HepG2 (cell line): ENCODE data around the gene SH3PXD2A. TPM values are rescaled to one million over a fixed set of nuclear protein-coding genes. Genes with fewer than 3 reads are reported as not detected.

Experiments used
- AGO2 ChIP-seq: fragments of 200-400 bp; formaldehyde crosslinking; optimal IDR thresholded peaks from 2 replicates; pipeline ENCODE3; 2017; ENCODE audit warnings: mild to moderate bottlenecking, low read depth, low read length, moderate library complexity
- CAMTA2 ChIP-seq: sonication (generic); formaldehyde crosslinking; IDR thresholded peaks from 2 replicates; pipeline ENCODE4 v1.4.0; 2020; ENCODE audit warnings: mild to moderate bottlenecking, missing genetic modification reagents, borderline replicate concordance
- KDM2A ChIP-seq: sonication (generic); formaldehyde crosslinking; IDR thresholded peaks from 2 replicates; pipeline ENCODE4 v1.4.0; 2020; ENCODE audit warnings: low read depth, missing genetic modification reagents, borderline replicate concordance
- NCOR1 ChIP-seq: fragments of 200-600 bp; sonication (generic); IDR thresholded peaks from 2 replicates; pipeline ENCODE4 v1.7.0; 2017; ENCODE audit warnings: antibody characterized with exemption, low read length, borderline replicate concordance
- NRL ChIP-seq: sonication (generic); formaldehyde crosslinking; IDR thresholded peaks from 2 replicates; pipeline ENCODE4 v1.5.0; 2020; ENCODE audit warnings: missing genetic modification reagents, mild to moderate bottlenecking, moderate library complexity, borderline replicate concordance
- PCBP2 ChIP-seq: fragments of 200-400 bp; formaldehyde crosslinking; optimal IDR thresholded peaks from 2 replicates; pipeline ENCODE3; 2018; ENCODE audit warnings: low read length, low read depth; ENCODE audit not compliant: poor library complexity, severe bottlenecking
- PHF21A ChIP-seq: sonication (generic); formaldehyde crosslinking; IDR thresholded peaks from 2 replicates; pipeline ENCODE4 v1.5.0; 2020; ENCODE audit warnings: mild to moderate bottlenecking, missing genetic modification reagents
- PITX1 ChIP-seq: sonication (generic); formaldehyde crosslinking; IDR thresholded peaks from 2 replicates; pipeline ENCODE4 v1.5.1; 2020; ENCODE audit warnings: mild to moderate bottlenecking, missing genetic modification reagents
- POLR2G ChIP-seq: fragments of 200-400 bp; formaldehyde crosslinking; IDR thresholded peaks from 2 replicates; pipeline ENCODE4 v1.6.1; 2018; ENCODE audit warnings: mild to moderate bottlenecking, low read depth, low read length, moderate library complexity
- RXRB ChIP-seq: IDR thresholded peaks from 2 replicates; pipeline ENCODE4 v1.6.1; 2016; ENCODE audit warnings: borderline replicate concordance, missing genetic modification reagents, missing compliant biosample characterization
- SAFB2 ChIP-seq: sonication (generic); formaldehyde crosslinking; IDR thresholded peaks from 2 replicates; pipeline ENCODE4 v1.5.1; 2020; ENCODE audit warnings: missing genetic modification reagents, low read depth, mild to moderate bottlenecking, borderline replicate concordance
- TARDBP ChIP-seq: sonication (generic); formaldehyde crosslinking; IDR thresholded peaks from 2 replicates; pipeline ENCODE4 v1.8.0; 2022; ENCODE audit warnings: mild to moderate bottlenecking, missing genetic modification reagents
- TBX3 ChIP-seq: fragments of 450-650 bp; IDR thresholded peaks from 2 replicates; pipeline ENCODE4 v1.6.1; 2017; ENCODE audit warnings: antibody characterized with exemption, mild to moderate bottlenecking, inconsistent platforms, borderline replicate concordance
- XRCC5 ChIP-seq: fragments of 200-400 bp; formaldehyde crosslinking; optimal IDR thresholded peaks from 2 replicates; pipeline ENCODE3; 2017; ENCODE audit warnings: mild to moderate bottlenecking, low read length
- ZNF17 ChIP-seq: sonication (generic); formaldehyde crosslinking; IDR thresholded peaks from 2 replicates; pipeline ENCODE4 v1.5.0; 2020; ENCODE audit warnings: mild to moderate bottlenecking, missing genetic modification reagents
- ZNF543 ChIP-seq: sonication (generic); formaldehyde crosslinking; IDR thresholded peaks from 2 replicates; pipeline ENCODE4 v1.4.0; 2020; ENCODE audit warnings: mild to moderate bottlenecking, missing genetic modification reagents
- polyA plus RNA-seq, 8 experiments: library from polyadenylated mRNA; depleted of rRNA in 3 of 8; stranded (reverse) in 7 of 8; unstranded in 1 of 8; fragments of >200 nt; fragmentation: Illumina TruSeq in 4 of 8; extraction: Trizol in 4 of 8; gene quantifications; 2 replicates each; pipeline versions ENCODE4 v1.2.1 to v1.2.3, GENCODE V29; 2011 to 2016; ENCODE audit warnings: low read depth in 4 of 8, missing spikeins in 1 of 8, mixed read lengths in 1 of 8; ENCODE audit not compliant: insufficient read depth in 1 of 8
- total RNA-seq, 5 experiments: library from RNA; depleted of rRNA; stranded (reverse); fragments of >200 nt; fragmentation: Illumina TruSeq; extraction: Trizol; gene quantifications; 2 replicates each; pipeline ENCODE4 v1.2.3, GENCODE V29; 2016; ENCODE audit warnings: low read depth in 1 of 5
- TF ChIP-seq, protein P1 (sequence below): IDR thresholded peaks from 2 replicates; pipeline ENCODE4 v1.6.1; 2012; ENCODE audit warnings: low read length, improper control_type of control experiment
- TF ChIP-seq, protein P2 (sequence below): sonication (generic); formaldehyde crosslinking; IDR thresholded peaks from 2 replicates; pipeline ENCODE4 v1.4.0; 2020; ENCODE audit warnings: missing genetic modification reagents
- TF ChIP-seq, protein P3 (sequence below): IDR thresholded peaks from 2 replicates; pipeline ENCODE4 v1.6.1; 2018; ENCODE audit warnings: missing genetic modification reagents

The SH3PXD2A gene
- total and polyA plus RNA-seq, 2 of the 13 experiments (the other 11 are each of a cell fraction or from before 2014, with no cell fraction given) = 11.1 to 11.3 TPM

DNA sequence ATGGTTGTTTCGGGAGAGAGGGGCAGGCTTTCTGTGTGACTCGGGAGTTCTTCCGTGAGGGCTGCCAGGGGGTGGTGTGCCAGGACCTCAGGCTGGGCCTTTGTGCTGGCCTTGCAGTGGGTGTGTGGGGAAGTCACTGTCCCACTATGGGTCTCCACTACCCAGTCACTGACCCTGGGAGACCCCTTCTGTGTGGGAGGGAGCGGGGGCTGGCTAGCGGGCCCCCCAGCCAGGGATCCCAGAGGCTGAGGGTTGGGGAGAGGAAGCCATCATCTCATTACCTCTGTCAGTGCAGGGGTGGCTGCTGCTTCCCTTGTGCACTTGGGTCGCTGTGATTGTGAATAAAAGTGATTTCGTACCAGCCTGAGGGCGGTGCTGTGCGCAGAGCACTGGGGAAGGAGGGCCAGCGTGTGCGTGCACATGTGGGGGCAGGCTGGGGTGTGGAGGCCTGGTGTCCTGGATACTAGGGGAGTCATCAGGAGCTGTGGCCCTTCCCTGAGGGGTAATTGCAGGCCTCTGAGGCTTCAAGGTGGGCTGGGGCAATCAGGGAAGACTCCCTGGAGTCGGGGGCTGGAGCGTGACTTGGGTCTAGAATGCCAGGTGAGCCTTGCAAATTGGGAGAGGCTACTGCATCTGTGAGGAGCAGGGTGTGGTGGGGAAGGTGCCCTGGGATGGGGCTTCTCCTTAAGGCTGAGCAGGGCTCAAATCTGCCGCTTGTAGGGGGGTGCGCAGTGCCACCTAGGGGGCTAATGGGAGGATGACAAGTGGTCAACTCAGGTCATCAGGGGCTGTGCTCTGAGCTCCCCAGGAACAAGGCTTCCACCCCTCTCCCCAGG is 263.0 kb downstream of the SH3PXD2A start (continued):
- TF ChIP-seq ZNF17 = no peak
- TF ChIP-seq PHF21A (CRISPR knock-in tag) = no peak
- TF ChIP-seq AGO2 = peak; percentile 54
- peak; percentile 56 for TF ChIP-seq XRCC5
- no peak for TF ChIP-seq PCBP2
- 0 out of 2 replicates have a peak, but pooled peaks have one; percentile 27 for TF ChIP-seq NRL (CRISPR knock-in tag)
- TF ChIP-seq, protein P1, sequence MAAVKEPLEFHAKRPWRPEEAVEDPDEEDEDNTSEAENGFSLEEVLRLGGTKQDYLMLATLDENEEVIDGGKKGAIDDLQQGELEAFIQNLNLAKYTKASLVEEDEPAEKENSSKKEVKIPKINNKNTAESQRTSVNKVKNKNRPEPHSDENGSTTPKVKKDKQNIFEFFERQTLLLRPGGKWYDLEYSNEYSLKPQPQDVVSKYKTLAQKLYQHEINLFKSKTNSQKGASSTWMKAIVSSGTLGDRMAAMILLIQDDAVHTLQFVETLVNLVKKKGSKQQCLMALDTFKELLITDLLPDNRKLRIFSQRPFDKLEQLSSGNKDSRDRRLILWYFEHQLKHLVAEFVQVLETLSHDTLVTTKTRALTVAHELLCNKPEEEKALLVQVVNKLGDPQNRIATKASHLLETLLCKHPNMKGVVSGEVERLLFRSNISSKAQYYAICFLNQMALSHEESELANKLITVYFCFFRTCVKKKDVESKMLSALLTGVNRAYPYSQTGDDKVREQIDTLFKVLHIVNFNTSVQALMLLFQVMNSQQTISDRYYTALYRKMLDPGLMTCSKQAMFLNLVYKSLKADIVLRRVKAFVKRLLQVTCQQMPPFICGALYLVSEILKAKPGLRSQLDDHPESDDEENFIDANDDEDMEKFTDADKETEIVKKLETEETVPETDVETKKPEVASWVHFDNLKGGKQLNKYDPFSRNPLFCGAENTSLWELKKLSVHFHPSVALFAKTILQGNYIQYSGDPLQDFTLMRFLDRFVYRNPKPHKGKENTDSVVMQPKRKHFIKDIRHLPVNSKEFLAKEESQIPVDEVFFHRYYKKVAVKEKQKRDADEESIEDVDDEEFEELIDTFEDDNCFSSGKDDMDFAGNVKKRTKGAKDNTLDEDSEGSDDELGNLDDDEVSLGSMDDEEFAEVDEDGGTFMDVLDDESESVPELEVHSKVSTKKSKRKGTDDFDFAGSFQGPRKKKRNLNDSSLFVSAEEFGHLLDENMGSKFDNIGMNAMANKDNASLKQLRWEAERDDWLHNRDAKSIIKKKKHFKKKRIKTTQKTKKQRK = no peak
- TF ChIP-seq ZNF543 (CRISPR knock-in tag) = 0 out of 2 replicates have a peak, but pooled peaks have one; percentile 25
- TF ChIP-seq PITX1 (CRISPR knock-in tag) = peak; percentile 27; the same call in 1 of the 2 replicates
- TF ChIP-seq POLR2G = peak; percentile 14; the same call in 1 of the 2 replicates
- TF ChIP-seq TARDBP (CRISPR knock-in tag) = no peak
- no peak for TF ChIP-seq NCOR1
- TF ChIP-seq KDM2A (CRISPR knock-in tag) = peak; percentile 56; the same call in 1 of the 2 replicates
- no peak for TF ChIP-seq TBX3
- no peak for TF ChIP-seq CAMTA2
- 0 out of 2 replicates have a peak, but pooled peaks have one; percentile 29 for TF ChIP-seq RXRB (CRISPR knock-in tag)
- TF ChIP-seq, protein P2, sequence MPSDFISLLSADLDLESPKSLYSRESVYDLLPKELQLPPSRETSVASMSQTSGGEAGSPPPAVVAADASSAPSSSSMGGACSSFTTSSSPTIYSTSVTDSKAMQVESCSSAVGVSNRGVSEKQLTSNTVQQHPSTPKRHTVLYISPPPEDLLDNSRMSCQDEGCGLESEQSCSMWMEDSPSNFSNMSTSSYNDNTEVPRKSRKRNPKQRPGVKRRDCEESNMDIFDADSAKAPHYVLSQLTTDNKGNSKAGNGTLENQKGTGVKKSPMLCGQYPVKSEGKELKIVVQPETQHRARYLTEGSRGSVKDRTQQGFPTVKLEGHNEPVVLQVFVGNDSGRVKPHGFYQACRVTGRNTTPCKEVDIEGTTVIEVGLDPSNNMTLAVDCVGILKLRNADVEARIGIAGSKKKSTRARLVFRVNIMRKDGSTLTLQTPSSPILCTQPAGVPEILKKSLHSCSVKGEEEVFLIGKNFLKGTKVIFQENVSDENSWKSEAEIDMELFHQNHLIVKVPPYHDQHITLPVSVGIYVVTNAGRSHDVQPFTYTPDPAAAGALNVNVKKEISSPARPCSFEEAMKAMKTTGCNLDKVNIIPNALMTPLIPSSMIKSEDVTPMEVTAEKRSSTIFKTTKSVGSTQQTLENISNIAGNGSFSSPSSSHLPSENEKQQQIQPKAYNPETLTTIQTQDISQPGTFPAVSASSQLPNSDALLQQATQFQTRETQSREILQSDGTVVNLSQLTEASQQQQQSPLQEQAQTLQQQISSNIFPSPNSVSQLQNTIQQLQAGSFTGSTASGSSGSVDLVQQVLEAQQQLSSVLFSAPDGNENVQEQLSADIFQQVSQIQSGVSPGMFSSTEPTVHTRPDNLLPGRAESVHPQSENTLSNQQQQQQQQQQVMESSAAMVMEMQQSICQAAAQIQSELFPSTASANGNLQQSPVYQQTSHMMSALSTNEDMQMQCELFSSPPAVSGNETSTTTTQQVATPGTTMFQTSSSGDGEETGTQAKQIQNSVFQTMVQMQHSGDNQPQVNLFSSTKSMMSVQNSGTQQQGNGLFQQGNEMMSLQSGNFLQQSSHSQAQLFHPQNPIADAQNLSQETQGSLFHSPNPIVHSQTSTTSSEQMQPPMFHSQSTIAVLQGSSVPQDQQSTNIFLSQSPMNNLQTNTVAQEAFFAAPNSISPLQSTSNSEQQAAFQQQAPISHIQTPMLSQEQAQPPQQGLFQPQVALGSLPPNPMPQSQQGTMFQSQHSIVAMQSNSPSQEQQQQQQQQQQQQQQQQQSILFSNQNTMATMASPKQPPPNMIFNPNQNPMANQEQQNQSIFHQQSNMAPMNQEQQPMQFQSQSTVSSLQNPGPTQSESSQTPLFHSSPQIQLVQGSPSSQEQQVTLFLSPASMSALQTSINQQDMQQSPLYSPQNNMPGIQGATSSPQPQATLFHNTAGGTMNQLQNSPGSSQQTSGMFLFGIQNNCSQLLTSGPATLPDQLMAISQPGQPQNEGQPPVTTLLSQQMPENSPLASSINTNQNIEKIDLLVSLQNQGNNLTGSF (CRISPR knock-in tag) = no peak
- TF ChIP-seq SAFB2 (CRISPR knock-in tag) = 0 out of 2 replicates have a peak, but pooled peaks have one; percentile 61
- TF ChIP-seq, protein P3, sequence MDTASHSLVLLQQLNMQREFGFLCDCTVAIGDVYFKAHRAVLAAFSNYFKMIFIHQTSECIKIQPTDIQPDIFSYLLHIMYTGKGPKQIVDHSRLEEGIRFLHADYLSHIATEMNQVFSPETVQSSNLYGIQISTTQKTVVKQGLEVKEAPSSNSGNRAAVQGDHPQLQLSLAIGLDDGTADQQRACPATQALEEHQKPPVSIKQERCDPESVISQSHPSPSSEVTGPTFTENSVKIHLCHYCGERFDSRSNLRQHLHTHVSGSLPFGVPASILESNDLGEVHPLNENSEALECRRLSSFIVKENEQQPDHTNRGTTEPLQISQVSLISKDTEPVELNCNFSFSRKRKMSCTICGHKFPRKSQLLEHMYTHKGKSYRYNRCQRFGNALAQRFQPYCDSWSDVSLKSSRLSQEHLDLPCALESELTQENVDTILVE (CRISPR knock-in tag) = no peak
